Measurements from ENCODE around the gene ALK.

- no peak for TF ChIP-seq EZH2 (IDR thresholded peaks at IDR 0.05; ENCODE audit: borderline replicate concordance, low read depth, low read length, poor library complexity, severe bottlenecking)
- no peak for TF ChIP-seq CTCF (conservative IDR thresholded peaks at IDR 0.05; ENCODE audit: low read depth, low read length)
These were observed 675.5 kb downstream of the ALK start for GRCh38 chr2:29245742-29246382.

All from A673 (cell line).